Trophoblast cell (in vitro differentiated cells and primary cell): ENCODE measurements around the gene VSTM2B.

Source experiments
- DNase-seq, 2 donors: peaks; one replicate each; pipeline ENCODE4 v3.0.0-alpha.2; 2016
- H2AFZ ChIP-seq: 2 replicates; pipeline ENCODE4 v1.6.1; 2013; ENCODE audit warnings: low read length, moderate library complexity, mild to moderate bottlenecking; ENCODE audit not compliant: insufficient read depth, poor library complexity
- H2AK5ac ChIP-seq: 2 replicates; pipeline ENCODE4 v1.6.1; 2013; ENCODE audit warnings: mild to moderate bottlenecking, low read length
- H2BK120ac ChIP-seq: 2 replicates; pipeline ENCODE4 v1.6.1; 2013; ENCODE audit warnings: low read length, mild to moderate bottlenecking, moderate library complexity; ENCODE audit not compliant: insufficient read depth, poor library complexity
- H2BK12ac ChIP-seq: 2 replicates; pipeline ENCODE4 v1.6.1; 2013; ENCODE audit warnings: mild to moderate bottlenecking, low read length, moderate library complexity
- H2BK5ac ChIP-seq: 2 replicates; pipeline ENCODE4 v1.6.1; 2013; ENCODE audit warnings: low read length, low read depth, moderate library complexity, mild to moderate bottlenecking; ENCODE audit not compliant: poor library complexity
- H3K14ac ChIP-seq: 2 replicates; pipeline ENCODE4 v1.6.1; 2013; ENCODE audit warnings: mild to moderate bottlenecking, low read length
- H3K18ac ChIP-seq: 2 replicates; pipeline ENCODE4 v1.6.1; 2013; ENCODE audit warnings: mild to moderate bottlenecking, low read length
- H3K23ac ChIP-seq: 2 replicates; pipeline ENCODE4 v1.6.1; 2013; ENCODE audit warnings: low read length
- H3K27ac ChIP-seq: 2 replicates; pipeline ENCODE4 v1.5.1; 2013; ENCODE audit warnings: low read depth, mild to moderate bottlenecking, inconsistent platforms, low read length, moderate library complexity
- H3K27me3 ChIP-seq: 2 replicates; pipeline ENCODE4 v1.6.1; 2013; ENCODE audit warnings: inconsistent platforms, mild to moderate bottlenecking, low read length, moderate library complexity; ENCODE audit not compliant: insufficient read depth
- H3K36me3 ChIP-seq, 2 experiments: 1 replicate in 1 of 2; 2 replicates in 1 of 2; pipeline ENCODE4 v1.6.1; 2013; ENCODE audit warnings: low read length in 2 of 2, mild to moderate bottlenecking in 2 of 2, moderate library complexity in 1 of 2; ENCODE audit not compliant: insufficient read depth in 2 of 2, control insufficient read depth in 1 of 2
- H3K4ac ChIP-seq: 2 replicates; pipeline ENCODE4 v1.6.1; 2013; ENCODE audit warnings: low read depth, mild to moderate bottlenecking, low read length, moderate library complexity
- H3K4me1 ChIP-seq, 2 experiments: 1 replicate in 1 of 2; 2 replicates in 1 of 2; pipeline ENCODE4 v1.6.1; 2013; ENCODE audit warnings: low read length in 2 of 2, mild to moderate bottlenecking in 2 of 2, moderate library complexity in 1 of 2; ENCODE audit not compliant: insufficient read depth in 2 of 2, control insufficient read depth in 1 of 2
- H3K4me2 ChIP-seq: 2 replicates; pipeline ENCODE4 v1.6.1; 2013; ENCODE audit warnings: inconsistent platforms, mild to moderate bottlenecking, low read length, moderate library complexity
- H3K4me3 ChIP-seq: 2 replicates; pipeline ENCODE4 v1.5.1; 2013; ENCODE audit warnings: mild to moderate bottlenecking, low read depth, low read length, inconsistent platforms
- H3K79me1 ChIP-seq: one replicate; pipeline ENCODE4 v1.6.1; 2013; ENCODE audit warnings: low read length
- H3K79me2 ChIP-seq: 2 replicates; pipeline ENCODE4 v1.6.1; 2013; ENCODE audit warnings: low read length, mild to moderate bottlenecking; ENCODE audit not compliant: control insufficient read depth, insufficient read depth, poor library complexity
- H3K9ac ChIP-seq: 2 replicates; pipeline ENCODE4 v1.6.1; 2013; ENCODE audit warnings: mild to moderate bottlenecking, low read length
- H3K9me3 ChIP-seq: 2 replicates; pipeline ENCODE4 v1.6.1; 2013; ENCODE audit warnings: low read depth, mild to moderate bottlenecking, control low read depth, inconsistent platforms, low read length; ENCODE audit not compliant: insufficient read depth
- H4K12ac ChIP-seq: 2 replicates; pipeline ENCODE4 v1.6.1; 2013; ENCODE audit warnings: low read depth, mild to moderate bottlenecking, low read length, moderate library complexity
- H4K8ac ChIP-seq: 2 replicates; pipeline ENCODE4 v1.6.1; 2013; ENCODE audit warnings: low read depth, mild to moderate bottlenecking, low read length, moderate library complexity
- H4K91ac ChIP-seq: one replicate; pipeline ENCODE4 v1.6.1; 2013; ENCODE audit warnings: low read depth, mild to moderate bottlenecking, low read length, moderate library complexity
- WGBS: extraction: QIAGEN DNeasy Blood & Tissue Kit; methylation state at CpG from one replicate; pipeline ENCODE4 v1.1.7; 2013; ENCODE audit warnings: missing lambda C conversion rate; ENCODE audit not compliant: insufficient read length, insufficient coverage; ENCODE audit errors: extremely low coverage; 5-methylcytosine and 5-hydroxymethylcytosine counted together

The VSTM2B gene

DNA sequence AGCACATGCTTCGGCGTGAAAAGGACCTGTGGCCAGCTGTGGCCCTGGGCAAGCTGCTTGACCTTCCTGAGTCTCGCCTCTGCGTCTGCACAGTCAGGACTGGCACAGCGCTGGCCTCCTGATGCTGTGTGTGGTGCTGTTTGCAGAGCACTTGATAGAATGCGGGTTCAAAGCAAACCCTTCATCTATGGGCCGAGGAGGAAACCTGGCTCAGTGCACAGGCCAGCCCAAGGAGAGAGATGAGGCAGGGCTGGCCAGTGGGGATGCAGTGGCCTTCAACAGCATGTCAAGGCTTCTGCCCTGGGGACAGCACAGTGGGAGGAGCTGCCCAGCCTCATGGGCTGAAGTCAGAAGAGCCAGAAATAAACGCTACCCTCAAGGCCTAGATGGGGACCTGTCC lies 21.3 kb upstream of the VSTM2B start:
- Histone ChIP-seq H3K4me2 (no peak overlapping the region), H2BK12ac (no peak overlapping the region), H3K4me1 (no peaks in the 10 kb centered on the region), H3K18ac (no peak overlapping the region), H3K36me3 (no peaks in the 10 kb centered on the region), H3K9me3 (peaks cover 2% of the 10 kb centered on the region), H3K9ac (no peak overlapping the region), H3K79me2 (no peaks in the 10 kb centered on the region), H4K91ac (no peak overlapping the region), H4K12ac (no peak overlapping the region), H3K27me3 (no peaks in the 10 kb centered on the region), H3K23ac (no peak overlapping the region), H2AK5ac (no peak overlapping the region), H2BK5ac (no peak overlapping the region), H4K8ac (no peak overlapping the region), H3K14ac (no peak overlapping the region), H2AFZ (no peak overlapping the region), H3K4me3 (no peak overlapping the region), H3K79me1 (no peaks in the 10 kb centered on the region), H2BK120ac (no peak overlapping the region), H3K4ac (no peak overlapping the region), H3K27ac (no peak overlapping the region)
- no CpG with 5 or more reads among the region's 8 CpGs for WGBS
- no peak for DNase-seq

GRCh38 chr19:29505097-29505824 lies 20.5 kb upstream of the VSTM2B start:
- no peak overlapping the region for H3K14ac ChIP-seq
- H4K91ac ChIP-seq, result no peak overlapping the region
- H3K36me3 ChIP-seq, result no peaks in the 10 kb centered on the region
- no peaks in the 10 kb centered on the region for H3K79me1 ChIP-seq
- no CpG with 5 or more reads among the region's 13 CpGs for WGBS
- no peaks in the 10 kb centered on the region for H3K79me2 ChIP-seq
- no peak overlapping the region for H3K23ac ChIP-seq
- H4K8ac ChIP-seq, result no peak overlapping the region
- H3K27ac ChIP-seq, result no peak overlapping the region
- no peak overlapping the region for H3K18ac ChIP-seq
- no peak overlapping the region for H2AFZ ChIP-seq
- no peak overlapping the region for H4K12ac ChIP-seq
- no peaks in the 10 kb centered on the region for H3K27me3 ChIP-seq
- no peak overlapping the region for H2BK120ac ChIP-seq
- H3K4me2 ChIP-seq, result no peak overlapping the region
- H3K4ac ChIP-seq, result no peak overlapping the region
- no peak overlapping the region for H2AK5ac ChIP-seq
- no peak for DNase-seq
- no peak overlapping the region for H2BK12ac ChIP-seq
- no peak overlapping the region for H2BK5ac ChIP-seq
- H3K4me1 ChIP-seq, result no peaks in the 10 kb centered on the region
- H3K9ac ChIP-seq, result no peak overlapping the region
- peaks cover 2% of the 10 kb centered on the region for H3K9me3 ChIP-seq
- H3K4me3 ChIP-seq, result no peak overlapping the region

DNA sequence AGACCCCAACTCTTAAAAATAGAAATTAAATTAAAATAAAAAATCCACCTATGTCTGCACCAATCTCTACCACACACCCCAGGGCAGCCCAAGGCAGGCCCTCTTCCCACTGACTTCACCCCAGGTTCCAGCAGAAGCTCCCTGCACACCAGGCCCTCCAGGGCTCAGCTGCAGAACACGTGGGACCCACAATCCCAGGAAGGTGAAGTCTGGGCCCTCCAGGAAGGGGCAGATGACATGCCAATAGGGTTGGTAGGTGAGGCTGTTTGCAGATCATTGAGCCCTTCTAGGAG lies 19.2 kb upstream of the VSTM2B start:
- H2AK5ac ChIP-seq, result no peak overlapping the region
- H3K9ac ChIP-seq, result no peak overlapping the region
- H3K79me1 ChIP-seq, result no peaks in the 10 kb centered on the region
- DNase-seq, result no peak
- no peak overlapping the region for H3K4me2 ChIP-seq
- no peak overlapping the region for H4K12ac ChIP-seq
- H4K8ac ChIP-seq, result no peak overlapping the region
- no peaks in the 10 kb centered on the region for H3K27me3 ChIP-seq
- no peak overlapping the region for H2BK120ac ChIP-seq
- no peak overlapping the region for H3K27ac ChIP-seq
- peaks cover 2% of the 10 kb centered on the region for H3K9me3 ChIP-seq
- no peak overlapping the region for H2AFZ ChIP-seq
- no peak overlapping the region for H3K23ac ChIP-seq
- no peak overlapping the region for H4K91ac ChIP-seq
- H3K36me3 ChIP-seq, result no peaks in the 10 kb centered on the region
- no peak overlapping the region for H2BK12ac ChIP-seq
- H2BK5ac ChIP-seq, result no peak overlapping the region
- H3K4me3 ChIP-seq, result no peak overlapping the region
- no CpG with 5 or more reads among the region's 1 CpG for WGBS
- H3K79me2 ChIP-seq, result no peaks in the 10 kb centered on the region
- no peaks in the 10 kb centered on the region for H3K4me1 ChIP-seq
- H3K4ac ChIP-seq, result no peak overlapping the region
- H3K18ac ChIP-seq, result no peak overlapping the region
- H3K14ac ChIP-seq, result no peak overlapping the region

GRCh38 chr19:29507081-29507860 lies 18.5 kb upstream of the VSTM2B start:
- H3K9me3 ChIP-seq, result peaks cover 2% of the 10 kb centered on the region
- no CpG with 5 or more reads among the region's 27 CpGs for WGBS
- no peak overlapping the region for H4K8ac ChIP-seq
- no peak overlapping the region for H2BK120ac ChIP-seq
- no peaks in the 10 kb centered on the region for H3K4me1 ChIP-seq
- H3K4me2 ChIP-seq, result no peak overlapping the region
- no peak overlapping the region for H3K4me3 ChIP-seq
- H3K27me3 ChIP-seq, result no peaks in the 10 kb centered on the region
- no peak overlapping the region for H3K4ac ChIP-seq
- no peak overlapping the region for H2AK5ac ChIP-seq
- no peaks in the 10 kb centered on the region for H3K36me3 ChIP-seq
- no peak overlapping the region for H2AFZ ChIP-seq
- H3K79me2 ChIP-seq, result no peaks in the 10 kb centered on the region
- no peak overlapping the region for H3K9ac ChIP-seq
- H3K79me1 ChIP-seq, result no peaks in the 10 kb centered on the region
- no peak overlapping the region for H2BK5ac ChIP-seq
- no peak overlapping the region for H3K14ac ChIP-seq
- DNase-seq, result no peak
- H2BK12ac ChIP-seq, result no peak overlapping the region
- H3K18ac ChIP-seq, result no peak overlapping the region
- no peak overlapping the region for H3K27ac ChIP-seq
- no peak overlapping the region for H4K12ac ChIP-seq
- no peak overlapping the region for H3K23ac ChIP-seq
- no peak overlapping the region for H4K91ac ChIP-seq
